ENCODE measurements around the gene SSBP4.

Gene SSBP4

GRCh38 chr19:18438331-18439024 is 19.3 kb downstream of the SSBP4 start (continued):
- TF ChIP-seq REPIN1 (tag by site-specific recombination; IDR thresholded peaks at IDR 0.05; ENCODE audit: low read depth) (no peak), KLF8 (tag by site-specific recombination; IDR thresholded peaks at IDR 0.05) (peak; percentile 79), ZNF292 (tag by site-specific recombination; IDR thresholded peaks at IDR 0.05; ENCODE audit: borderline replicate concordance, low read depth) (no peak), ZNF16 (tag by site-specific recombination; IDR thresholded peaks at IDR 0.05; ENCODE audit: low read depth) (no peak), ZNF792 (tag by site-specific recombination; IDR thresholded peaks at IDR 0.05) (no peak), ZNF423 (tag by site-specific recombination; IDR thresholded peaks at IDR 0.05) (peak; percentile 92), YY2 (tag by site-specific recombination; IDR thresholded peaks at IDR 0.05) (no peak), ZNF600 (tag by site-specific recombination; IDR thresholded peaks at IDR 0.05) (peak; percentile 97), ZNF132 (tag by site-specific recombination; IDR thresholded peaks at IDR 0.05; ENCODE audit: borderline replicate concordance) (no peak), RBAK (tag by site-specific recombination; IDR thresholded peaks at IDR 0.05) (no peak), ZNF777 (tag by site-specific recombination; IDR thresholded peaks at IDR 0.05; ENCODE audit: borderline replicate concordance) (no peak), ZBTB7A (tag by site-specific recombination; IDR thresholded peaks at IDR 0.05; ENCODE audit: low read depth) (0 out of 2 replicates have a peak, but pooled peaks have one; percentile 34), ZSCAN16 (tag by site-specific recombination; IDR thresholded peaks at IDR 0.05) (0 out of 2 replicates have a peak, but pooled peaks have one; percentile 10), ZNF26 (tag by site-specific recombination; IDR thresholded peaks at IDR 0.05) (no peak), KLF16 (tag by site-specific recombination; IDR thresholded peaks at IDR 0.05) (no peak), BCL11A (tag by site-specific recombination; IDR thresholded peaks at IDR 0.05; ENCODE audit: low read depth) (peak; percentile 34; the same call in 1 of the 2 replicates), ZNF394 (tag by site-specific recombination; IDR thresholded peaks at IDR 0.05; ENCODE audit: borderline replicate concordance) (no peak; the same call in 1 of the 2 replicates), ZNF791 (tag by site-specific recombination; IDR thresholded peaks at IDR 0.05) (no peak), ZNF639 (tag by site-specific recombination; IDR thresholded peaks at IDR 0.05) (0 out of 2 replicates have a peak, but pooled peaks have one; percentile 35), ZNF768 (tag by site-specific recombination; IDR thresholded peaks at IDR 0.05) (no peak; the same call in 1 of the 2 replicates), ZNF366 (tag by site-specific recombination; conservative IDR thresholded peaks at IDR 0.05) (peak; percentile 57; the same call in 1 of the 2 replicates), REST (tag by site-specific recombination; IDR thresholded peaks at IDR 0.05) (peak; percentile 47; the same call in 1 of the 2 replicates), ZNF155 (tag by site-specific recombination; IDR thresholded peaks at IDR 0.05) (no peak), ZNF530 (tag by site-specific recombination; IDR thresholded peaks at IDR 0.05; ENCODE audit: low read depth) (no peak), ZNF239 (tag by site-specific recombination; IDR thresholded peaks at IDR 0.05) (no peak), ZNF433 (tag by site-specific recombination; IDR thresholded peaks at IDR 0.05; ENCODE audit: low read depth) (no peak), ZNF555 (tag by site-specific recombination; conservative IDR thresholded peaks at IDR 0.05) (no peak), ZBTB21 (tag by site-specific recombination; IDR thresholded peaks at IDR 0.05) (peak; percentile 6; the same call in 1 of the 2 replicates), KLF10 (tag by site-specific recombination; IDR thresholded peaks at IDR 0.05) (peak; percentile 85), PBX3 (CRISPR knock-in tag; IDR thresholded peaks at IDR 0.05) (no peak; the same call in 1 of the 2 replicates), ZNF747 (tag by site-specific recombination; IDR thresholded peaks at IDR 0.05) (no peak), ZNF585B (tag by site-specific recombination; IDR thresholded peaks at IDR 0.05) (no peak), SCRT1 (tag by site-specific recombination; IDR thresholded peaks at IDR 0.05; ENCODE audit: borderline replicate concordance) (peak; percentile 61; the same call in 1 of the 2 replicates), OVOL3 (tag by site-specific recombination; IDR thresholded peaks at IDR 0.05) (peak; percentile 59; the same call in 1 of the 2 replicates)
